HepG2 (cell line): ENCODE measurements around the gene ZDHHC13. TPM values are rescaled to one million over a fixed set of nuclear protein-coding genes. Genes with fewer than 3 reads are reported as not detected.
A peak's percentile ranks its signal among the peaks of the same experiment; 100 is the strongest.

Source experiments
- AKNA ChIP-seq: sonication (generic); formaldehyde crosslinking; IDR thresholded peaks from 2 replicates; pipeline ENCODE4 v1.4.0; 2020; ENCODE audit warnings: missing genetic modification reagents, borderline replicate concordance
- ATRX ChIP-seq: sonication (generic); formaldehyde crosslinking; IDR thresholded peaks from 2 replicates; pipeline ENCODE4 v1.4.0; 2020; ENCODE audit warnings: missing genetic modification reagents, borderline replicate concordance
- BRCA1 ChIP-seq: sonication (generic); formaldehyde crosslinking; IDR thresholded peaks from 2 replicates; pipeline ENCODE4 v1.4.0; 2020; ENCODE audit warnings: missing genetic modification reagents
- BRD4 ChIP-seq: sonication (generic); formaldehyde crosslinking; IDR thresholded peaks from 2 replicates; pipeline ENCODE4 v1.4.0; 2020; ENCODE audit warnings: missing genetic modification reagents
- CEBPG ChIP-seq: IDR thresholded peaks from 2 replicates; pipeline ENCODE4 v1.6.1; 2016
- FOXP4 ChIP-seq: sonication (generic); formaldehyde crosslinking; IDR thresholded peaks from 2 replicates; pipeline ENCODE4 v1.4.0; 2020; ENCODE audit warnings: missing genetic modification reagents
- JUNB ChIP-seq: sonication (generic); formaldehyde crosslinking; IDR thresholded peaks from 2 replicates; pipeline ENCODE4 v1.8.0; 2022; ENCODE audit warnings: missing genetic modification reagents, mild to moderate bottlenecking, borderline replicate concordance
- MTA1 ChIP-seq: sonication (generic); formaldehyde crosslinking; IDR thresholded peaks from 2 replicates; pipeline ENCODE4 v1.4.0; 2020; ENCODE audit warnings: missing genetic modification reagents, mild to moderate bottlenecking, borderline replicate concordance
- NPAS2 ChIP-seq: sonication (generic); formaldehyde crosslinking; IDR thresholded peaks from 2 replicates; pipeline ENCODE4 v1.8.0; 2022; ENCODE audit warnings: mild to moderate bottlenecking, missing genetic modification reagents, borderline replicate concordance
- SALL2 ChIP-seq: sonication (generic); formaldehyde crosslinking; IDR thresholded peaks from 2 replicates; pipeline ENCODE4 v1.8.1; 2023; ENCODE audit warnings: mild to moderate bottlenecking, missing genetic modification reagents, inconsistent platforms
- TIGD3 ChIP-seq: sonication (generic); formaldehyde crosslinking; IDR thresholded peaks from 2 replicates; pipeline ENCODE4 v1.5.1; 2020; ENCODE audit warnings: mild to moderate bottlenecking, missing genetic modification reagents, borderline replicate concordance
- ZBTB38 ChIP-seq: sonication (generic); formaldehyde crosslinking; IDR thresholded peaks from 2 replicates; pipeline ENCODE4 v1.5.1; 2020; ENCODE audit warnings: mild to moderate bottlenecking, missing genetic modification reagents
- ZBTB4 ChIP-seq: sonication (generic); formaldehyde crosslinking; IDR thresholded peaks from 2 replicates; pipeline ENCODE4 v1.4.0; 2020; ENCODE audit warnings: missing genetic modification reagents, mild to moderate bottlenecking, borderline replicate concordance
- ZBTB8A ChIP-seq: sonication (generic); formaldehyde crosslinking; IDR thresholded peaks from 2 replicates; pipeline ENCODE4 v1.4.0; 2020; ENCODE audit warnings: mild to moderate bottlenecking, low read depth, missing genetic modification reagents, borderline replicate concordance
- ZNF207 ChIP-seq: fragments of 450-650 bp; IDR thresholded peaks from 2 replicates; pipeline ENCODE4 v1.6.1; 2016; ENCODE audit warnings: antibody characterized with exemption, borderline replicate concordance
- ZNF614 ChIP-seq: IDR thresholded peaks from 2 replicates; pipeline ENCODE4 v1.6.1; 2018; ENCODE audit warnings: missing biosample characterization, missing genetic modification reagents, inconsistent platforms, borderline replicate concordance
- ZNF678 ChIP-seq: sonication (generic); formaldehyde crosslinking; IDR thresholded peaks from 2 replicates; pipeline ENCODE4 v1.4.0; 2020; ENCODE audit warnings: mild to moderate bottlenecking, missing genetic modification reagents
- ZNF703 ChIP-seq: sonication (generic); formaldehyde crosslinking; IDR thresholded peaks from 2 replicates; pipeline ENCODE4 v1.5.1; 2020; ENCODE audit warnings: missing genetic modification reagents, mild to moderate bottlenecking, moderate library complexity, borderline replicate concordance
- ZNF740 ChIP-seq: sonication (generic); formaldehyde crosslinking; IDR thresholded peaks from 2 replicates; pipeline ENCODE4 v1.4.0; 2020; ENCODE audit warnings: missing genetic modification reagents
- polyA plus RNA-seq, 8 experiments: library from polyadenylated mRNA; depleted of rRNA in 3 of 8; stranded (reverse) in 7 of 8; unstranded in 1 of 8; fragments of >200 nt; fragmentation: Illumina TruSeq in 4 of 8; extraction: Trizol in 4 of 8; gene quantifications; 2 replicates each; pipeline versions ENCODE4 v1.2.1 to v1.2.3, GENCODE V29; 2011 to 2016; ENCODE audit warnings: low read depth in 4 of 8, missing spikeins in 1 of 8, mixed read lengths in 1 of 8; ENCODE audit not compliant: insufficient read depth in 1 of 8
- total RNA-seq, 5 experiments: library from RNA; depleted of rRNA; stranded (reverse); fragments of >200 nt; fragmentation: Illumina TruSeq; extraction: Trizol; gene quantifications; 2 replicates each; pipeline ENCODE4 v1.2.3, GENCODE V29; 2016; ENCODE audit warnings: low read depth in 1 of 5

ZDHHC13 gene
- total and polyA plus RNA-seq, 2 of the 13 experiments (the other 11 are each of a cell fraction or from before 2014, with no cell fraction given), result 10.9 to 11.8 TPM

- no peak for TF ChIP-seq SALL2 (CRISPR knock-in tag)
- no peak for TF ChIP-seq JUNB (CRISPR knock-in tag)
- no peak for TF ChIP-seq ZBTB4 (CRISPR knock-in tag)
- no peak for TF ChIP-seq MTA1 (CRISPR knock-in tag)
- no peak for TF ChIP-seq ATRX
- no peak for TF ChIP-seq NPAS2
- TF ChIP-seq ZNF207, result no peak
- TF ChIP-seq BRD4 (CRISPR knock-in tag), result no peak
- TF ChIP-seq CEBPG (CRISPR knock-in tag), result peak; percentile 58
- TF ChIP-seq ZNF614, result 0 out of 2 replicates have a peak, but pooled peaks have one; percentile 29
- no peak for TF ChIP-seq BRCA1 (CRISPR knock-in tag)
- TF ChIP-seq ZBTB8A, result no peak
- no peak for TF ChIP-seq AKNA
- no peak for TF ChIP-seq ZBTB38 (CRISPR knock-in tag)
- no peak for TF ChIP-seq TIGD3 (CRISPR knock-in tag)
- TF ChIP-seq ZNF678 (CRISPR knock-in tag), result no peak
- TF ChIP-seq ZNF740 (CRISPR knock-in tag), result no peak
- TF ChIP-seq FOXP4 (CRISPR knock-in tag), result no peak
- no peak for TF ChIP-seq ZNF703 (CRISPR knock-in tag)
Measured at GRCh38 chr11:19071255-19071654, 45.7 kb upstream of the ZDHHC13 start (continued).
